ENCODE results near the gene EREG. TPM values are rescaled to one million over a fixed set of nuclear protein-coding genes. Genes with fewer than 3 reads are reported as not detected.

The EREG gene
- total RNA-seq, 2 experiments from 2014 or later: not detected

- Histone ChIP-seq H3K27ac (ENCODE audit: low read depth, low read length, poor library complexity, severe bottlenecking) (no peak overlapping the region), H3K4me3 (ENCODE audit: low read depth, low read length, poor library complexity, severe bottlenecking) (no peak overlapping the region), H4K20me1 (ENCODE audit: insufficient read depth, low read length) (no peaks in the 10 kb centered on the region), H3K9me3 (ENCODE audit: low read length) (no peaks in the 10 kb centered on the region), H3K79me2 (ENCODE audit: insufficient read depth, low read depth, low read length) (no peaks in the 10 kb centered on the region), H3K4me2 (ENCODE audit: low read length) (no peak overlapping the region), H3K36me3 (ENCODE audit: insufficient read depth, low read length) (no peaks in the 10 kb centered on the region), H3K9me2 (ENCODE audit: insufficient read depth, low read length) (no peaks in the 10 kb centered on the region), H2AFZ (ENCODE audit: low read length) (no peak overlapping the region), H3K4me1 (ENCODE audit: insufficient read depth, low read length, poor library complexity, severe bottlenecking) (no peaks in the 10 kb centered on the region)
- intact Hi-C loops (cut with micrococcal nuclease; ENCODE audit: unreplicated experiment): loop anchor here (5.0 kb wide), 1 partner anchor 152 kb away; no protein-coding TSS in a partner anchor
- CTCF ChIA-PET (ENCODE audit: unreplicated experiment): no interaction called here
- DNase-seq (ENCODE audit: low spot score): no peak
- no TSS peak for BruUV-seq (replicated peaks)
- POLR2A ChIA-PET: interaction anchor here (0.6 to 0.7 kb wide), 3 partner anchors 10 to 1830 kb away, joined by 3 to 4 read pairs (median 3); no protein-coding TSS in a partner anchor
- TF ChIP-seq, protein P1, sequence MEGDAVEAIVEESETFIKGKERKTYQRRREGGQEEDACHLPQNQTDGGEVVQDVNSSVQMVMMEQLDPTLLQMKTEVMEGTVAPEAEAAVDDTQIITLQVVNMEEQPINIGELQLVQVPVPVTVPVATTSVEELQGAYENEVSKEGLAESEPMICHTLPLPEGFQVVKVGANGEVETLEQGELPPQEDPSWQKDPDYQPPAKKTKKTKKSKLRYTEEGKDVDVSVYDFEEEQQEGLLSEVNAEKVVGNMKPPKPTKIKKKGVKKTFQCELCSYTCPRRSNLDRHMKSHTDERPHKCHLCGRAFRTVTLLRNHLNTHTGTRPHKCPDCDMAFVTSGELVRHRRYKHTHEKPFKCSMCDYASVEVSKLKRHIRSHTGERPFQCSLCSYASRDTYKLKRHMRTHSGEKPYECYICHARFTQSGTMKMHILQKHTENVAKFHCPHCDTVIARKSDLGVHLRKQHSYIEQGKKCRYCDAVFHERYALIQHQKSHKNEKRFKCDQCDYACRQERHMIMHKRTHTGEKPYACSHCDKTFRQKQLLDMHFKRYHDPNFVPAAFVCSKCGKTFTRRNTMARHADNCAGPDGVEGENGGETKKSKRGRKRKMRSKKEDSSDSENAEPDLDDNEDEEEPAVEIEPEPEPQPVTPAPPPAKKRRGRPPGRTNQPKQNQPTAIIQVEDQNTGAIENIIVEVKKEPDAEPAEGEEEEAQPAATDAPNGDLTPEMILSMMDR (conservative IDR thresholded peaks at IDR 0.05; ENCODE audit: low read length): no peak
- TF ChIP-seq EZH2phosphoT487 (IDR thresholded peaks at IDR 0.05; ENCODE audit: borderline replicate concordance, low read depth, low read length): no peak
Measured at GRCh38 chr4:74379912-74380311, 15.0 kb downstream of the EREG start.

- H3K4me1 ChIP-seq (ENCODE audit: insufficient read depth, low read length, poor library complexity, severe bottlenecking): no peaks in the 10 kb centered on the region
- TF ChIP-seq, protein P1 (conservative IDR thresholded peaks at IDR 0.05; ENCODE audit: low read length): no peak
- no peak for TF ChIP-seq EZH2phosphoT487 (IDR thresholded peaks at IDR 0.05; ENCODE audit: borderline replicate concordance, low read depth, low read length)
- H3K4me2 ChIP-seq (ENCODE audit: low read length): no peak overlapping the region
- no peak overlapping the region for H3K4me3 ChIP-seq (ENCODE audit: low read depth, low read length, poor library complexity, severe bottlenecking)
- H3K9me2 ChIP-seq (ENCODE audit: insufficient read depth, low read length): no peaks in the 10 kb centered on the region
- no peak for DNase-seq (ENCODE audit: low spot score)
- ChIA-PET POLR2A (interaction anchor here (0.7 kb wide), 1 partner anchor 405 kb away, joined by 3 read pairs; no protein-coding TSS in a partner anchor), CTCF (ENCODE audit: unreplicated experiment) (no interaction called here)
- no peaks in the 10 kb centered on the region for H3K36me3 ChIP-seq (ENCODE audit: insufficient read depth, low read length)
- no peaks in the 10 kb centered on the region for H4K20me1 ChIP-seq (ENCODE audit: insufficient read depth, low read length)
- intact Hi-C loops (cut with micrococcal nuclease; ENCODE audit: unreplicated experiment): no loop called here
- H3K79me2 ChIP-seq (ENCODE audit: insufficient read depth, low read depth, low read length): no peaks in the 10 kb centered on the region
- no peak overlapping the region for H3K27ac ChIP-seq (ENCODE audit: low read depth, low read length, poor library complexity, severe bottlenecking)
- H2AFZ ChIP-seq (ENCODE audit: low read length): no peak overlapping the region
- no TSS peak for BruUV-seq (replicated peaks)
- no peaks in the 10 kb centered on the region for H3K9me3 ChIP-seq (ENCODE audit: low read length)
Measured at GRCh38 chr4:74385386-74385785, 20.4 kb downstream of the EREG start.

DNA sequence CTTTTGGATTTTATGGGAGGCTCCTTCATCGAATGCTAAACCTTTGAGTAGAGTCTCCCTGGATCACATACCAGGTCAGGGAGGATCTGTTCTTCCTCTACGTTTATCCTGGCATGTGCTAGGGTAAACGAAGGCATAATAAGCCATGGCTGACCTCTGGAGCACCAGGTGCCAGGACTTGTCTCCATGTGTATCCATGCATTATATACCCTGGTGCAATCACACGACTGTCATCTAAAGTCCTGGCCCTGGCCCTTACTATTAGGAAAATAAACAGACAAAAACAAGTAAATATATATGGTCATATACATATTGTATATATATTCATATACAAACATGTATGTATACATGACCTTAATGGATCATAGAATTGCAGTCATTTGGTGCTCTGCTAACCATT lies 21.2 kb downstream of the EREG start:
- ChIA-PET POLR2A (no interaction called here), CTCF (ENCODE audit: unreplicated experiment) (no interaction called here)
- intact Hi-C loops (cut with micrococcal nuclease; ENCODE audit: unreplicated experiment): no loop called here
- H3K9me3 ChIP-seq (ENCODE audit: low read length): no peaks in the 10 kb centered on the region
- TF ChIP-seq, protein P1 (conservative IDR thresholded peaks at IDR 0.05; ENCODE audit: low read length): no peak
- TF ChIP-seq EZH2phosphoT487 (IDR thresholded peaks at IDR 0.05; ENCODE audit: borderline replicate concordance, low read depth, low read length): no peak
- H3K36me3 ChIP-seq (ENCODE audit: insufficient read depth, low read length): no peaks in the 10 kb centered on the region
- no peaks in the 10 kb centered on the region for H3K4me1 ChIP-seq (ENCODE audit: insufficient read depth, low read length, poor library complexity, severe bottlenecking)
- H3K9me2 ChIP-seq (ENCODE audit: insufficient read depth, low read length): no peaks in the 10 kb centered on the region
- DNase-seq (ENCODE audit: low spot score): no peak
- no TSS peak for BruUV-seq (replicated peaks)
- no peaks in the 10 kb centered on the region for H3K79me2 ChIP-seq (ENCODE audit: insufficient read depth, low read depth, low read length)
- no peak overlapping the region for H3K4me2 ChIP-seq (ENCODE audit: low read length)
- H3K27ac ChIP-seq (ENCODE audit: low read depth, low read length, poor library complexity, severe bottlenecking): no peak overlapping the region
- H3K4me3 ChIP-seq (ENCODE audit: low read depth, low read length, poor library complexity, severe bottlenecking): no peak overlapping the region
- H2AFZ ChIP-seq (ENCODE audit: low read length): no peak overlapping the region
- no peaks in the 10 kb centered on the region for H4K20me1 ChIP-seq (ENCODE audit: insufficient read depth, low read length)
